CD4-positive, alpha-beta T cell treated with Interleukin-4 for 4 hours (primary cell): ENCODE measurements around the gene KDM1B.
A peak's percentile ranks its signal among the peaks of the same experiment; 100 is the strongest.

Experiments used
- DNase-seq: peaks from one replicate; pipeline ENCODE4 v3.0.0-alpha.2; 2020

Gene KDM1B, protein sequence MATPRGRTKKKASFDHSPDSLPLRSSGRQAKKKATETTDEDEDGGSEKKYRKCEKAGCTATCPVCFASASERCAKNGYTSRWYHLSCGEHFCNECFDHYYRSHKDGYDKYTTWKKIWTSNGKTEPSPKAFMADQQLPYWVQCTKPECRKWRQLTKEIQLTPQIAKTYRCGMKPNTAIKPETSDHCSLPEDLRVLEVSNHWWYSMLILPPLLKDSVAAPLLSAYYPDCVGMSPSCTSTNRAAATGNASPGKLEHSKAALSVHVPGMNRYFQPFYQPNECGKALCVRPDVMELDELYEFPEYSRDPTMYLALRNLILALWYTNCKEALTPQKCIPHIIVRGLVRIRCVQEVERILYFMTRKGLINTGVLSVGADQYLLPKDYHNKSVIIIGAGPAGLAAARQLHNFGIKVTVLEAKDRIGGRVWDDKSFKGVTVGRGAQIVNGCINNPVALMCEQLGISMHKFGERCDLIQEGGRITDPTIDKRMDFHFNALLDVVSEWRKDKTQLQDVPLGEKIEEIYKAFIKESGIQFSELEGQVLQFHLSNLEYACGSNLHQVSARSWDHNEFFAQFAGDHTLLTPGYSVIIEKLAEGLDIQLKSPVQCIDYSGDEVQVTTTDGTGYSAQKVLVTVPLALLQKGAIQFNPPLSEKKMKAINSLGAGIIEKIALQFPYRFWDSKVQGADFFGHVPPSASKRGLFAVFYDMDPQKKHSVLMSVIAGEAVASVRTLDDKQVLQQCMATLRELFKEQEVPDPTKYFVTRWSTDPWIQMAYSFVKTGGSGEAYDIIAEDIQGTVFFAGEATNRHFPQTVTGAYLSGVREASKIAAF

DNA sequence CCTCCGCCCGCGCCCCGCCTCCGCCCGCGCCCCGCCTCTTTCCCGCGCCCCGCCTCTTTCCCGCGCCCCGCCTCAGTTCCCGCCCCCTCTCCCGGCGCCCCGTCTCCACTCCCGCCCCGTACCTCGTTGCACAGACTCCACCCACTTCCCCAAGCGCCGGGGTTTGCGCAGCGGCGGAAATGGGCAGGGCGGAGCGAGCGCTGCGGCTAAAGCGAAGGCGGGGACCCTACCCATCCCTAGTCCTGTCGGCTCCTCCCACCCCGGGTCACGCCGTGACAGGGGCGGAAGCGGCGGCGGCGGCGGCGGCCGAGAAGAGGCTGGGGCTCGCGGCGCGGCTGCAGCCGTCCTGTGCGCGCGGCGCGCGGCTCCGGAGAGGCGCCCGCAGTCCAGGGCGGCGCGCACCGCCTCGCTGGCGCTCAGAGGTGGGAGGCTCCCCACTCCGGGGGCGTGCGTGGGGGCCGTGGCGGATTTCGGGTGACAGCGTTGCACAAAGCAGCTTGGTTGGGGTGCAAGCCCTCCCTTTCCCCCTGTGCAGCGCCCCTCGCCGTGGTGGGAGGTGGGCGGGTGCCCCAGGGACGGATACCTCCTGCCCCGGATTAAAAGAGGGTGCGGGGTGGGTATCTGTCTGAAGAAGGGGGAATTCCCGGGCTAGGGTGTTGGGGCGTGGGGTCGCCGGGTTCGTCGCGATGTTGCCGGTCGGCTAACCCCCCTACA is at the start of gene KDM1B:
KDM1B (plus strand) TSS at position 273 of the 714 bp plus-strand sequence. CDS start 4,474 bp downstream, outside the sequence.
- peak; percentile 99 for DNase-seq

DNA sequence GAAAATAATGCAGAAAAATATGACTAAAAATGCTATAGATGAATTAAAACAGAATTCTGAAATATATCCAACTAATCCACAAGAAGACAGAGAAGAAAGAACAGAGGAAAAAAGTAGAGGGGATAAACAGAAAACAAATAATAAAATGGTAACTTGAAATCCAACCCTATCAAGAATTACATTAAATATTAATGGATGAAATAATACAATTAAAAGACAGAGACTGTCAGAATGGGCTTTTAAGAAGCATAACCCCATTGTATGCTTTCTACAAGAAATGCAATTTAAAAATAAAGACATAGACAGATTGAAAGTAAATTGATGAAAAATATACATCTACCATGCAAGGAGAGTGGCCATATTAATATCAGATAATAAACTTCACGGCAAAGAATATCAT is 48.2 kb upstream of the KDM1B start:
- DNase-seq: no peak

DNA sequence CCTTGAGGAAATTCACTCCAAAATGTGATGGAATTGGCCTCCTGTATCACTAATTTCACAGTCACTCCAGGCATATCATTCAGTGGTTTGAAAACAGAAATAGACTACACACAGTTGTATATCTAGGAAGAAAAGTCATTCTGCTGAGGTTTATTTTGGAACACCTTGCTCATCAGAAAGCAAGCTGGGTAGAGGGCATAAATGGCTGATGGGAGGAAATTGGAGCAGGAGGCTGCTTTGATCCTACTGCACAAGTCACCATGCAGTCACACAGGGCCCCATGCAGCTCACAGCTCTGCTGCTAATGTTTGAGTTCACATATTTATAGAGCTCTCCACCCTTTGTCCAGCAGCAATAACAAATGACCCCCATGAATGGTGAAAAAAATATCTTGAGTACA is 45.1 kb upstream of the KDM1B start:
- DNase-seq: no peak

DNA sequence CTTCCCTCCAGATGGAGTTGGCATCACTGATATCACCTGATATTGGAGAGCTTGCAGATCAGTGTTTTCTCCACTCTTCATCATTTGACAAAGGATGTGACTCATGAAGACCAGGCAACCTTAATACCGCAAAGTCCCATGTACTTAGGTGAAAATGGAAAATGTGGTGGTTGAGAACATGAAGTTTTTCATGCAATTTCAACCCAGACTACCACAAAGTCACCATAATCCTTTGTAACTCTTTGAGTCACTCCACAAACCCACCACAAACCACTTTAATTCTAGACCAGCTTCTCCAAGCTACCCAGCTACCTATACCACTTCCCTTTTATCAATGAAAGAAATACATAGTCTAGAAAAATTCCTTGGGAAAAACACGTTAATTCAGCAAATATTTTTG is 39.9 kb upstream of the KDM1B start:
- DNase-seq: no peak

DNA sequence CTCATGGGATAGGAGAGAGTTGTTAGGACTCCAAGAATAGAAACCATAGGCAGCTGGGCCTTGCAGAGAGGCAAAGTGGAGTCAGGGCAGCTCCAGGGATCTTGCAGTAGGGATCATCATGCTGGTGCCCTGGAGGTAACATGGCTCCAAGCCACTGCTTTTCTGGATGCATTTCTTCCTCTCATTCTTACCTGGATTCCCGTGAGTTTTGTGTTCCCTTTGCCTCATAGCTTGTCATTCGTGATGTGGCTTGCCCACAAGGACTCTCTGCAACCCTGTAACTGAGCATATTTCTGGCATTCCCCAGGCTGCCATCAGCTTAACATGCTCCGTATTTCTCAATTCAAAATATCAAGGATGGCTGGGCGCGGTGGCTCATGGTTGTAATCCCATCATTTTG is 38.1 kb upstream of the KDM1B start:
- DNase-seq: no peak

DNA sequence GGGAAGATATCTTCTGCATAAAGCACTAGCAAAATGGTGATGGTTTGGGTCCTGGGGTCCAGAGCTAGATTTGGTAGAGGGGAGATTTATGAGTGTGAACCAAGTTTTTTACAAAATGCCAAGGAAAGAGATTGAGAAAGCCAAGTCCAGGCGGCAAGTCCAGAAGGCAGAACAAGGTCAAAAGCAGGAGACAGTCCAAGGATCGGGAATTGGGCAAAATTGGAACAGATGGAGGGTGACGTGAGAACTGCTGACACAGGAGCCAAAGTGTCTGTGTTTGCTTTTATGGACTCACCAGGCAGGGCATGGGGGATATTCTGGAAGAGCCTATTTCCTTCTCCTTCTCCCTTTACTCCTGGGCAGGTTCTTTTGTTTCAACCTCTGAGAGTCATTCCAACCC is 36.9 kb upstream of the KDM1B start:
- no peak for DNase-seq

DNA sequence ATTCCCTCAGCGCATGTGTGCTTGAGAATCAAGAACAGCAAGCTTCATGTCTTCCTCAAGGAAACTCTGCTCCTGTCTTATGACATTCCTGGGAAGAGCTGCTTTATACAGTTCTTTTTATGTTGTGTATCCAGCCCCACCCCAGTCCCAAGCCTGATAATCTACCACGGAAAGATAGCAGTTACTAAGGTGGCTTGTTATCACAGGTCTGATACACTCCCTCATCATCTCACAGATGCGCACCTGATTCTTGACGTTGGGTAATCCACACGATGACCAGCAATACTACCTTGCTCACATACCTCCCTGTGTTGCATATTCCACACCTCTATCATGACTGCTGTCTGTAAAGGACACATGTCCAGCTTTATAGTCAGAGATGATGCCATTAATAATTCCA is 36.0 kb upstream of the KDM1B start:
- DNase-seq: no peak

DNA sequence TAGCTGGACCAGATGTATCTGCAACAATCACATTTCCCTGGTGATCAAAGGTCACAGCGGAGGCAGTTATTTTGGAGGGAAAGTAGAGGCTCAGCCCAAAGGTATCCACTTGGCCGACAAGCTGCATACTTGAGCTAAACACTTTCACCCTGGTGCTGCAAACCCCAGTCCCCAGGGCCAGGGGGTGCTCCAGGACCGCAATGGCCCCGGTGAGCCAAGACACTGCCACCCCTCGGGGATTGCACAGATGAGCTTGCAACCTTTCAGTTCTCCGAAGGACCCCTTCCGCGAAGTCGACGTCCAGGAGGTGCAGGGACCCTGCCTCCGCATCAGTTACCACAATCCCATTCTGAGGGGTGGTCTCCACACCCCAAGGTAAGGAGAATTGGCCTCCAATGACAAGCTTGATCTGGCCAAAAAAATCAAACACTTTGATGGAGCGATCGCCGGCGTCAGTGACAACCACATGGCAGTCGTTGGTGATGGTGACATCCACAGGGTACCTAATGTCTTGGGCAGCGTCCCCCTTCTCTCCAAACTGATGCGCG is 33.6 kb upstream of the KDM1B start:
- DNase-seq: no peak

DNA sequence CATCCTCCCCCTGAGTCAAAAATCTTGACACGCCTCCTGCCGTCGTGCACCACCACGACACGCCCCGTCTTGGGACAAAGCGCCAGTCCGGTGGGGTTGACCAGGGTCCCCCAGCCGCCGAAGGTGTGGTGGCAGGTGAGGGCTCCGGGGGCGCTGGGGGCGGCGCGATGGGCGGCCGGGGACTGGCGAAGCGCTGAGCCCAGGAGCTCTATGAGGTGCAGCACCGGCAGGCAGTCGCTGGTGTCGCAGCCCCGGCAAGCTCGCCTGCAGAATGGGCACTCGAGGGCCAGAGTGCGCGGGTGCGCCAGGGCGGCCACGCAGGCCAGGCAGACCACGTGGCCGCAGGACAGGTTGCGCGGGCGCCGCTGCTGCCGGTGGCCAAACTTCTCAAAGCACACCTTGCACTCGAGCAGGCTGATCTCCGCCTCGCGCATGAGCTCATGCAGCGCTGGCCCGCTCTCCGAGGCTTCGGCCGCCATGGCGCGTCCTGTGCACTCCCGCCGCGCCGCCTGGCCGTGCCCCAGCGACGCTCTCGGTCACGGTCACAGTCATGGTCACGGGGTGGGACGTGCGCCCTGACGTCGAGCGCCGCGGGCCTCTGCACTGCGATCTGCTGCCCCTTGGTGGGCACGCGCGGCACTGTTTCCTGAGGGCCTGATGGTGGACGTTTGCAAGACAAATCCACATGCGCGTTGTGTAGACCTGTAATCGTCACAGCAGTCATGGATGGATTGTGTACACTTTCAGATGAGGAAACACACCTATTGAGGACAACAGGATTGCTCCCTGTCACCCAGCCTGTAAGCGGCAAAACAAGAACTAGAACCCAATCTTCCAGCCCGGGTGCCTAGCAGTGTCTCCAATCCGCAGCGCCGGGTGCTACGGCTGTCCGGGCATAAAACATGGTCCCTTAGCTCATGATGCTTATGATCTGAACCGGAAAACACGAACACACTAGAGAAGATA is 32.8 kb upstream of the KDM1B start, which contains the start of gene NHLRC1:
NHLRC1 (minus strand) TSS at position 550 of the 966 bp plus-strand sequence; CDS start at position 479, 71 bp downstream.
- DNase-seq: peak; percentile 61

DNA sequence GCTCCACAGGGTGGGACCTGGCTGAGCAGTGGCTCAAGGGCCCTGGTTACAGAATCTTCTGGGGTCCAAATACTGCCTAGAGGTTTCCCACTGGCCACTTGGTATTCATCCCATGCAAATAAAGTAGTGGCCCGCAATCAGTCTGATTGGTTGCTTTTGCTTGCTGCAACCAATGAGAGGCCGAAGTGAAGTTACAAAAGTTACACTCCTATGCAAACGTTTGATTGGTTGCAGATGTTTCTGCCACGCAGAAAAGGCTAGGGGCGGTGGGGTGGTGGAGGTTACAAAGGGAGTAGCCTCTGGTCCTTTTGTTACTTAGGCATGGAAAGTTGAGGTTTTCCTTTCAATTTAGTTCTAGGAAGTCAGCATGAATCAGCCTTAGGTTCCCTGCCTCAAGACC is 29.1 kb upstream of the KDM1B start:
- no peak for DNase-seq

DNA sequence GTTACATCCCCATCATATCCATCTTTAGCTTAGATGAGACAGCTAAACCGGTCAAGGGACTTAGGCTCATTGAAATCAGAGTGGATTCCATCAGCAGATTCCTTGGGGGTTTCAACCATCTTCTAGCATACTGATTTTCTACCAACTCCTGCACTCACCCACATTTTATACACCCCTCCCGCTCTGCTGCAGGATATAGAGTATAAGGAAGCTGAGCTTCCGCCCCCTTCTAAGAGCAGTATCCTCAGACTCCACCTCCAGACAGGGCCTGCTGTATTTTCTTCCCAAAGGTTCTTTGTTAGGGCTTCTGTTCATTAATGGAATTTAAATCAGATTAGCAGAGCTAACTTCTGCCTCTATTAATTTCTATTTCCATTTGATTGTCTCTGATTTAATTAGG is 22.9 kb upstream of the KDM1B start:
- DNase-seq: no peak

DNA sequence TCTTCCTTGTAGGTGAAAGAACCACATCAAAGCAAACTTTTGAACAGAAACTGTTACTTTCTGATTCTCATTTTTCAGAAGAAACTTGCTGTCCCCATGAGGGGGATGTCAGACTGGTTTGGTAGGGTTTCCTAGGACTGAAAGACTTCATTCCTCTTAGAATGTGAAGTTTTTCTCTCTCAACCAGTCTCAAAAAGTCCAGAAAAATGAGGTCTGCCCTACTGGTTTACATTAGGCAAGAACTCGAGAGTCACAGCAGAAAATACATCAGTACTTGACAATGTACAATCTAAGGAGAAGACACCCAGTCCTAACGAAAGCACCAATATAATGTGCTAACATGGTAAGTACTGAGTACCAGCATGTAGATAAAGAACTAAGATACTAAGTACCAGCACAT is 20.1 kb upstream of the KDM1B start:
- DNase-seq: no peak

DNA sequence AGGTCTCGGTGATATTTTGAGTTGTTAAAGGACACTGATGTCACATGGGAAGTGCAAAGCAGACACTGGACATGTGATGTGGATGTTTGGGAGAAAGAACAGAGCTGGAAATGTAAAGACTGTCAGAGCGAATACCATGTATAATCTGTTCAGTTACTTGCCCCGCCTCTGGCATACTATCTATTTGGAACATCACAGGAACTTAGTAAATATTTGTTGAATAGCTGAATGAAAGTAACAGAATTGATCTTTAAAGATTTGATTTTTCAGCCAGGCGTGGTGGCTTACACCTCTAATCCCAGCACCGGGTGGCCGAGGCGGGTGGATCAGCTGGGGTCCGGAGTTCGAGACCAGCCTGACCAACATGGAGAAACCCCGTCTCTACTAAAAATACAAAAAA is 19.0 kb upstream of the KDM1B start:
- DNase-seq: no peak

DNA sequence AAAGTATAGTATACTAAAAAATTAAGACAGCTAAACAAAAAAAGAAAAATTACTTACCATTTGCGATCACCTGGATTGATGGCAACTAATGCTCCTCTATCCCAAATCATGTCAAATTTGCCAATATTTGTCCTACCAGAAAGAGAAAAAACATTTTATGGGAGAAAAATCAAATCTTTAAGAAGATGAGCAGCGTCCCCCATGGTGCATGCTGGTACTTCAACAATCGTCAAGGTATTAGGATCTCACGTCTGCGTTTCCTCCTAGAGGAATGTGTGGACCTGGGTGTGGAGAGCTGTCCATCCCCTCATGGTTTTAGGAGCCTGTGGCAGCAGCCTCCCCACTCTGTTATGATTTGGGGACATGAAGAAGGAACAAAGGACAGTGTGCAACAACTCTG is 16.3 kb upstream of the KDM1B start:
- no peak for DNase-seq

DNA sequence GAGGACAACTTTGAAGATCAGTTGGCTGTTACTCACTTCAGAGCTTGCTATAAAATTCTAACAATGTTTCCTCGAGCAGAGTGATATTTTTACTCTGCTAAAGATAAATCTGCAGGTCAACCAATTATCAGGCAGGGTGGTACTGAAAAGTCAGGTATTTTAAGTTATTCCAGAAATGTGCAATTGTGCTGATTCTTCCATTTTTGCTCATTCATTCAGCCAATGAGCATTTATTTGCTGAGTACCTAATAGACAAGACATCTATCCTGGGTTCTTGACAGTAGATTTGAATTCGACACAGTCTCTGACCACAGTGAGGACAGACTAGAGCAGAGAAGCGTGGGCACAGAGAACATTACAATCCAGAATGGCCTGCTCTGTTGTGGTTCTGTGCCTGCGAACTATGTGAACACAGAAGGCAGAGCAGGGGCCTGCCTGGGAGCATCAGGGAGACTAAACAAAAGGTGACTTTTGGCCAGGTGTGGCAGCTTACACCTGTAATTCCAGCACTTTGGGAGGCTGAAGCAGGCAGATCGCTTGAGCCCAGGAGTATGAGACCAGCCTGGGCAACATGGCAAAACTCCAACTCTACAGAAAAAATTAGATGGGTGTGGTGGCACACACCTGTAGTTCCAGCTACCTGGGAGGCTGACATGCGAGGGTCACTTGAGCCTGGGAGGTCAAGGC is 15.1 kb upstream of the KDM1B start:
- no peak for DNase-seq

DNA sequence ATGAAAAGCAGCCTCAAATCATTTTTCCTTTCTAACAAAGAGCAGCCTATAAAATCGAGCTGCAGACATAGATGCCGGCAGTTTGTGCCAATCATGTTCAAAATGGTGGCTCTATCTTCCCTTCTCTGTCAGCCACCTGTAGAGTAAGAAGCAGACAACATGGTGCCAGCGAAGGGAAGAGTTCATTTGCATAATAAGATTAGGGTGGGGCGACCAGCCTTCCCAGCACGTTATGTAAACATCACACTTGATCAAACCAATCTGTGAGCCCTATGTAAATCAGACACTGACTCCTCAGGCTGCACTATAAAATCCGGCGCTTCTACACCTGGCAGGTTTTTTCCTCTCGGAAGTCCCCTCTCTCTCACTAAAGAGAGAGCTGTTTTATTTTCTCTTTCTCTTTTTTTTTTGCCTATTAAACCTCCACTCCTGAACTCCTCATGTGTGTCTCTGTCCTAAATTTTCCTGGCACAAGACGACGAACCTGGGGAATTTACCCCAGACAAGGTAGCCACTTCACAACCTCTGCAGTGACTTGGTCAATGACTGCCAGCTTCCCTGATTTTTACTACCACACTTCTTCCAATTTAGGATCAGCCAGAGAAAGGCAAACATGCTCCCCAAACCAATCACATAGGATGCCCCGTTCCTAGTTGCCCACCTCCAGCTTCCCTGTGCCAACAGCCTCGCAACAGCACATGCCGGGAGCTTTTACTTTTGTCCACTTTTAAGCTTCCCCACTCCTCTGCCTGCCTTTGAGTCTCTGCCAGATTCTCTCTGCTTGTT is 13.2 kb upstream of the KDM1B start:
- DNase-seq: no peak

DNA sequence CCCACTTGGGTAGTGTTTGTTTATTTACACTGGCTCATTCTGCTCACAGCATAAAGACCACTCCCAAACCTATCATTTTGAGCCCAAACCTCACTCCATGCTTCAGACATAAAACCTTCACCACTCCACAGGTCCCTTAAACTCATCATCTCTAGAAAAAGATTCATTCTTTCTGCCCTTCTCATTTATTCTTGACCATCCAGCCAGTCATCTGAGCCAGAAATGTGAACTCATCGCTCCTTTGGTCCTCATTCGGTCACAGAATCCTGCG is 12.7 kb upstream of the KDM1B start:
- no peak for DNase-seq

DNA sequence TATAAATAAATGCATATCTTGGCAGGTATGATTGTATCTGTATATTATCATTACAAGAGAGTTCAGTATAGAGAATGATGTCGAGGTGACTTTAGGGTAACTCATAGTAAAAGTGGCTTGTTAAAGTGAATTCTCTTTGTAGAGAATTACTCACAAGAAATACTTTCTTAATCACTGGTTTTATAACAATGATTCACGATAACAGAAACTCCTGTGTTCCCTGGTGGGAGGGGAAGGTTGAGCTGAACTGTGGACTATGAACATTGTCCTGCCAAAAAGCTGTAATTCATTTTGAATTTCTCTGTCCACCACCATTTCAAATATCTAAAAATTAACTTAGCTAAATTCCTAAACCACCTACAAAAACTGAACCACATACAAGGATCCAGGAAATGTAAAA is 8.1 kb upstream of the KDM1B start:
- DNase-seq: no peak

DNA sequence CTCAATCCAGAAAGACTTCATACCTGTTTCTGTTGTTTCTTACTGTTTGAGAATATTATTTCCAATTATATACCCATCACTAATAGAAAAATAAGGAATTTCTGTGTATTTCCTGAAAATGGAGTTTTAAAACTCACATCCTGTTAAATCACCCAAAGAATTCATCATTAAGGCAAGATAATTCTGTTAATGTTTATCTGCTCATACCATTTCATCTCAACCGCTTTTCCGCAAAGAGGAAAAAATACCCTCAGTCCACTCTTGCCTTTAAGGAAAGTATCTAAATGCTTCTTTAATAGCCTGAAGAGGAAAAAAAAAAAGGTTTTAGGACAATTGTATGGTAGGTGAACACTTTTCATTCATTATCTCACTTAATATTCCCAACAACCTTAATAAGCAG is 7.6 kb upstream of the KDM1B start:
- DNase-seq: no peak

DNA sequence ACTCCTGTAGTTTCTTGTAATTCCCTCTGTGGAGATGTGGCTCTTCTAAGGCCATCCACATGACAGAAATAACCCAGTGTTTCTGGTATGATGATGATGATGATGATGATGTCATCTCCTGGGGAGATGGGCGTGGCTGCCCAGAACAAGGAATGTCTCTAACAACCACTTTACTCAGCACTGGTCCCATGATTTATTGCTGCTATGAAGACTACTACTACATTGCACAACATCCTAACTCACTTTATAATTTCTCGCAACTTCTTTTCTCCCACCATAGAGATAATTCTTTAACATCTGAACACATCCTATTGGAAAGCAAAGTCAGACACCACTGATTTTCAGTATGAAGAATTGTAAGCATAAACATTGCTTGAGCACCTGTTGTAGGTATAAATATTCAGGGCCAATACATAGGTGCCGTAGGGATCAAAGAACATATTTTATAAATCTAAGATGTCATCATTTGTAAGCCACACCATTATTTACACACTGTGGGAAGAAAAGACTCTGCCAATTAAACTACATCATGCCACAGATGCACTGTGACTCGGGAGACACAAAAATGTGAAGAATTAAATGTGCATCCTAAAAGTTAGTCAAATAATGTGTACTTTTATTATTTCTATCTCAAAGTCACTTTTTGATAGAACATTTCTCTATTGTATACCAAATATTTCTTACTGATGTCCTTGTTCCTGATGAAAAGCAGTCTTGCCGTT is 6.8 kb upstream of the KDM1B start:
- DNase-seq: no peak
